SJCRH30 (cell line): ENCODE data around the gene RPL10. TPM values are rescaled to one million over a fixed set of nuclear protein-coding genes. Genes with fewer than 3 reads are reported as not detected.
A peak's percentile ranks its signal among the peaks of the same experiment; 100 is the strongest.
"Not testable (repeated sequence)": the region's sequence is repeated elsewhere in the genome, so short reads cannot be mapped to it uniquely, and the experiment has no call there.

Experiments used
- DNase-seq, 2 experiments: peaks; one replicate each; pipeline ENCODE4 v3.0.0-alpha.2; 2015 to 2020
- H3K27ac ChIP-seq: fragments of 250-450 bp; sonication (Bioruptor Pico); 2 replicates; pipeline ENCODE4 v1.5.1; 2020; ENCODE audit warnings: mild to moderate bottlenecking, moderate library complexity
- H3K27me3 ChIP-seq: fragments of 250-450 bp; sonication (Bioruptor Pico); 2 replicates; pipeline ENCODE4 v1.5.1; 2020; ENCODE audit warnings: mild to moderate bottlenecking, moderate library complexity
- H3K36me3 ChIP-seq: fragments of 250-450 bp; sonication (Bioruptor Pico); 2 replicates; pipeline ENCODE4 v1.5.1; 2020; ENCODE audit warnings: mild to moderate bottlenecking, moderate library complexity
- H3K4me1 ChIP-seq: fragments of 250-450 bp; sonication (Bioruptor Pico); 2 replicates; pipeline ENCODE4 v1.5.1; 2020; ENCODE audit warnings: mild to moderate bottlenecking, moderate library complexity
- H3K4me3 ChIP-seq: fragments of 250-450 bp; sonication (Bioruptor Pico); 2 replicates; pipeline ENCODE4 v1.5.1; 2020; ENCODE audit warnings: mild to moderate bottlenecking, moderate library complexity
- H3K9me3 ChIP-seq: fragments of 250-450 bp; sonication (Bioruptor Pico); replicated peaks from 2 replicates; pipeline ENCODE4 v1.5.1; 2020; ENCODE audit warnings: mild to moderate bottlenecking, moderate library complexity
- total RNA-seq: library from RNA; depleted of rRNA; stranded (reverse); fragments of >200 nt; shearing (Covaris generic); gene quantifications from 2 replicates; pipeline ENCODE4 v1.2.3, GENCODE V29; 2014

RPL10 gene
- total RNA-seq, 1 experiment from 2014 or later = 3,093 TPM

DNA sequence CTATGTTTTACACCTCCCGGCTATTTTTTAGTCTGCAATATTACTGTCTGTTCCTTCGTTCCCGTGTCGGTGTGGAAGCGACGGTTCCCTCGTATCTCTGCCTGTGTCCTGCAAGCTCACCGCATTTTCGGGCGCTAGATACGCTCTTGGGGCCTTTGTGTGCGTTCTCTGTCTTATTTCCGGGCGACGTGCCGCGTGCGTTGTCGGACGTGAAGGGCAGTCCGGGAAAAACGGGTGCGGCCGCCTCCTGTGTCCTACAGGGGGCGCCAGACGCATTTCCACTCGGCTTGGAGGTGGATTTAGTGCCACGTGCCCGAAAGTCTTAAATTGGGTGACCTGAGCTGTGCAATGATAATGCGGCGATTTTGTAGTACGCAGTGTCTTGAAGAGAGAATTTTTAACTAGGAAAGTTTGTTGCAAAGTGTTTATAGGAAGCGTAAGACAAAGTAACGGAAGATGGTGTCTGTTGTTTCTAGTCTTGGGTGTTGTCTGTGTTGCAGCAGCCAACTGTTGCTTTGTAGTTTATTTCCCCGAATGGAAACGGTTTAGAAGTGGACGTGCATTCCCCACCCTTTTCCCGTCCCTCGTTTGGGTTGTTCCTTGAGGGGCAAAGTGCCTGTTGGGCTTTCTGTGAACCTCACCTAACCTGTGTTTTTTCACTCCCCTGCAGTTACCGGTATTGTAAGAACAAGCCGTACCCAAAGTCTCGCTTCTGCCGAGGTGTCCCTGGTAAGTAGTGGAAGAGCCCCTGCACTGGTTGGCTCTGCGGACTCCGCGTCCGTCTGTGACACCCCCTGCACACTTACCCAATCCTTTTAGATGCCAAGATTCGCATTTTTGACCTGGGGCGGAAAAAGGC, 720 bp downstream of the RPL10 start:
- Histone ChIP-seq H3K4me1 (no peaks in the 10 kb centered on the region), H3K27ac (peak overlapping the region; percentile 99), H3K27me3 (no peaks in the 10 kb centered on the region), H3K9me3 (no peaks in the 10 kb centered on the region), H3K4me3 (peak overlapping the region; percentile 84), H3K36me3 (peaks cover 30% of the 10 kb centered on the region)
- DNase-seq = peak; percentile 75 to 81

- no peaks in the 10 kb centered on the region for H3K9me3 ChIP-seq
- no peak for DNase-seq
- no peaks in the 10 kb centered on the region for H3K27me3 ChIP-seq
- no peaks in the 10 kb centered on the region for H3K4me1 ChIP-seq
- peaks cover 30% of the 10 kb centered on the region for H3K36me3 ChIP-seq
- peak overlapping the region; percentile 99 for H3K27ac ChIP-seq
- peak overlapping the region; percentile 84 for H3K4me3 ChIP-seq
Observed at GRCh38 chrX:154399527-154400368, 1.6 kb downstream of the RPL10 start.

- not testable (repeated sequence) for DNase-seq, H3K27me3 ChIP-seq, H3K9me3 ChIP-seq, H3K27ac ChIP-seq, H3K4me1 ChIP-seq, H3K4me3 ChIP-seq
- H3K36me3 ChIP-seq = peaks cover 30% of the 10 kb centered on the region
Observed at GRCh38 chrX:154400369-154400817, 2.2 kb downstream of the RPL10 start.

GRCh38 chrX:154401045-154401799, 3.0 kb downstream of the RPL10 start:
- Histone ChIP-seq H3K27ac (no peak overlapping the region), H3K4me3 (no peak overlapping the region), H3K9me3 (no peaks in the 10 kb centered on the region), H3K36me3 (peaks cover 30% of the 10 kb centered on the region), H3K4me1 (no peaks in the 10 kb centered on the region), H3K27me3 (no peaks in the 10 kb centered on the region)
- DNase-seq = peak in 1 of 2 experiments; percentile 43

DNA sequence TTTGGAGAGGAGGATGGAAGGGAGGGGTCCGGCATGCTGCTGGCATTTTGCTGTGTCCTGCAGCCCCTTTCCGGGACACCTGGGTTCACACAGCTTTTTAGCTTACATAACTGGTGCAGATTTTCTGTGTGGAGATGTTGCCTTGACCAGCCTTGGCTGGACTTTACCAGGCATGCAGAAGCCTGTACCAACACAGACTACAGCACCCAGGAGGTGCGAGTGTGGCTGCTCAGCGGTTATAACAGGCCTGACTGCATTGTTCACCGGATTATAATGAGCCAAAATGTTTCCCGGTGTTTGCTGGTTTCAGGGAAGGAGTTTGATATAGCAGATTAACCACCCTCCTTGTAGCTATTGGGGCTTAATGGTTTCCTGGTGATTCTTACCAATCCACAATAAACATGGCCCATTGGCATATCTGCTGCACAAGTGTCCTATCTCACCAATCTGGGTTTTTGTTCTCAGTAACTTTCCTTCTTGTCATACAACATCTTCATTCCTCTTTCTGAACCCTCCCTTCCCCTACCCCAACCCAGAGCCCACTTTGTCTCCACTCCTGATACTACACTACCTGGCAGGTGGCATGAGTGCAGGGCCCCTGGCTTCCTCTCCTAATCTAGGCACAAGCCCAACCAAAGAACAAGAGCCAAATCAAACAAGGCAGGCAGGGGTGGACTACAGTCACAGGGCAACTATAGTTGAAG, 3.9 kb downstream of the RPL10 start:
- Histone ChIP-seq H3K9me3 (no peaks in the 10 kb centered on the region), H3K27ac (no peak overlapping the region), H3K4me1 (no peaks in the 10 kb centered on the region), H3K36me3 (peaks cover 30% of the 10 kb centered on the region), H3K4me3 (no peak overlapping the region), H3K27me3 (no peaks in the 10 kb centered on the region)
- DNase-seq = peak in 1 of 2 experiments; percentile 26

GRCh38 chrX:154402622-154403127, 4.5 kb downstream of the RPL10 start:
- Histone ChIP-seq H3K27ac (no peak overlapping the region), H3K27me3 (no peaks in the 10 kb centered on the region), H3K9me3 (no peaks in the 10 kb centered on the region), H3K36me3 (peaks cover 30% of the 10 kb centered on the region), H3K4me3 (no peak overlapping the region), H3K4me1 (no peaks in the 10 kb centered on the region)
- no peak for DNase-seq

GRCh38 chrX:154403192-154403591, 5.0 kb downstream of the RPL10 start:
- Histone ChIP-seq H3K9me3 (no peaks in the 10 kb centered on the region), H3K4me3 (no peak overlapping the region), H3K4me1 (no peaks in the 10 kb centered on the region), H3K27ac (no peak overlapping the region), H3K27me3 (no peaks in the 10 kb centered on the region), H3K36me3 (peaks cover 30% of the 10 kb centered on the region)
- no peak for DNase-seq

- Histone ChIP-seq H3K27ac (no peak overlapping the region), H3K27me3 (no peaks in the 10 kb centered on the region), H3K4me1 (peaks cover 4% of the 10 kb centered on the region; the same call in 1 of the 2 replicates), H3K4me3 (no peak overlapping the region), H3K9me3 (no peaks in the 10 kb centered on the region), H3K36me3 (peaks cover 29% of the 10 kb centered on the region)
- no peak for DNase-seq
Observed at GRCh38 chrX:154403858-154404257, 5.7 kb downstream of the RPL10 start.

GRCh38 chrX:154404625-154405192, 6.5 kb downstream of the RPL10 start:
- DNase-seq = no peak
- H3K9me3 ChIP-seq = no peaks in the 10 kb centered on the region
- H3K36me3 ChIP-seq = peaks cover 20% of the 10 kb centered on the region
- H3K4me1 ChIP-seq = peaks cover 4% of the 10 kb centered on the region; the same call in 1 of the 2 replicates
- H3K27ac ChIP-seq = no peak overlapping the region
- no peak overlapping the region for H3K4me3 ChIP-seq
- H3K27me3 ChIP-seq = no peaks in the 10 kb centered on the region

DNA sequence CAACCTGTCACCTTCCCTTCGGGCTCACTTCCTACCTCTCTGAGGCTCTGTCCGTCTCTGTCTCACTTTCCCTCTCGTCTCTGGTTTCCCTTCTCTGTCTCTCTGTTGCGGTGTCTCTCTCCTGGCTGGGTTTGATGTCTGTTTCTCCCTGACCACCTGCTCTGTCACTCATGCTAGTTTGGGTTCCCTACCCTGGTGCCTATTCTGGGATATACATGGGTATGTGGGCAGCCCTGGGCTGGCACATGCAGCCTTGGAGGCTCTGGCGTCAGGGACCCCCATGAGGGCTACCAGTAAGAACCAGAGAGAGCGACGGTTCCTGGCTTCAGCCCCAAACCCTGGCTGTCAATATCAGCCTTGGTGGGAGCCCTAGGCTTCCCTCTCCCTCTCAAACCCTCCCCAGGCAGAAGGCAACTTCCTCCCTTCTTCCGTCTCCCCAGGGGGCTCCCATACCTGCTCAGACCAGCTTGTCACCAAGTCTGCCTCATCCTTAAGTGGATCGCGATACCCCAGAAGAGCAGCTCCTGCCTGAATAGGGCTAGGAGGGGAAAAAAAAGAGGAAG, 10.6 kb downstream of the RPL10 start:
- Histone ChIP-seq H3K36me3 (no peaks in the 10 kb centered on the region), H3K4me1 (peaks cover 4% of the 10 kb centered on the region; the same call in 1 of the 2 replicates), H3K4me3 (peak overlapping the region; percentile 51), H3K9me3 (no peaks in the 10 kb centered on the region), H3K27ac (peak overlapping the region; percentile 78), H3K27me3 (no peaks in the 10 kb centered on the region)
- DNase-seq = peak; percentile 32 to 62

DNA sequence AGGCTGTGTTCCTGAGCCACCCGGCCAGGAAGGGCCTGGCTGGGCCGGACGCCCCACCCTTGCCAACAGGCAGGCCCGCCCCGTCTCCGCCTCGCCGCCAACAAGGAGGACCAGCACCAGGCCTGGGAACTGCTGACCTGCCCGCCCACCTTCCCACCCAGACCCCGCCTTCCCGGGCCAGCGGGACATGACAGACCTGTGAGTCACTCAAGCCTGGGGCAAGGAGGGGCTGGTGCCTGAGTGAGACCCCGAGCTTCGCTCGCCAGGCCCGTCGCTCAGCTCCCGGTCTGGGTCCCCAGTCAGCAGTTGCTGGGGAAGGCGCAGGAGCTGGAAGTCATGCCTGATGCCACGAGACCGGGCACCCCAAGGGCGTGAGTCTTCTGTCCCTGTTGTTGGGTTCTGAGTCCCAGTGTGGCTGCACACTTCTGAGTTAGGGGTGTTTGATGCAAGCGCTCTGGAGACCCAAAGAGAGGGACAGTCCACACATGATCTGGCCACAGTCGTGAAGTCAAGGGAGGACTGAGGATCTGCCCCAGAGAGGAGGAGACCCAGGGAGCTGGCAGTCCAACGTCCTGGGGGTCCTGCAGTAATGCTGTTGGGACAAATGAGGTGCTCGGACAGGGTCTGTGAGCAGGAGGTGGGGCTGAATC, 11.2 kb downstream of the RPL10 start, which contains the start of gene DNASE1L1:
TSS of gene DNASE1L1 (minus strand) at position 33 of the 650 bp plus-strand sequence. CDS start 3,686 bp downstream, outside the sequence.
- peak within 1 kb of the TSS; percentile 51 for H3K4me3 ChIP-seq
- H3K9me3 ChIP-seq = no peaks in the 10 kb centered on the region
- H3K27ac ChIP-seq = peak within 1 kb of the TSS; percentile 78
- DNase-seq = peak; percentile 87 to 94
- H3K4me1 ChIP-seq = peaks cover 4% of the 10 kb centered on the region; the same call in 1 of the 2 replicates
- no peaks in the 10 kb centered on the region for H3K27me3 ChIP-seq
- no peaks in the 10 kb centered on the region for H3K36me3 ChIP-seq

DNA sequence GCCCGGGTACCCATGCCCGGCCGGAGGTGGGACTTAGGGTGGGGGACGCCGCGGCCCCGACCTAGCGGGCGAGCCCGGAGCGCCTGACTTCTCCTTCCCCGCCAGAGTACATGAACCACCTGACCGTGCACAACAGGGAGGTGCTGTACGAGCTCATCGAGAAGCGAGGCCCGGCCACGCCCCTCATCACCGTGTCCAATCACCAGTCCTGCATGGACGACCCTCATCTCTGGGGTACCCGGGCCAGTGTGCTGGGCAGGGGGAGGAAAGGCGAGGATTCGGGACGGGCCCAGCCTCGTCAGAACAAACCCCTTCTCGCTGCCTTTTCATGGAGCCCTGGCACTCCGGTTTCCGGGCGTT, 13.8 kb downstream of the RPL10 start:
- H3K27me3 ChIP-seq = no peaks in the 10 kb centered on the region
- DNase-seq = peak; percentile 70 to 71
- H3K4me3 ChIP-seq = peak overlapping the region; percentile 72
- peaks cover 4% of the 10 kb centered on the region; the same call in 1 of the 2 replicates for H3K4me1 ChIP-seq
- H3K9me3 ChIP-seq = no peaks in the 10 kb centered on the region
- H3K36me3 ChIP-seq = no peaks in the 10 kb centered on the region
- peak overlapping the region; percentile 81 for H3K27ac ChIP-seq

DNA sequence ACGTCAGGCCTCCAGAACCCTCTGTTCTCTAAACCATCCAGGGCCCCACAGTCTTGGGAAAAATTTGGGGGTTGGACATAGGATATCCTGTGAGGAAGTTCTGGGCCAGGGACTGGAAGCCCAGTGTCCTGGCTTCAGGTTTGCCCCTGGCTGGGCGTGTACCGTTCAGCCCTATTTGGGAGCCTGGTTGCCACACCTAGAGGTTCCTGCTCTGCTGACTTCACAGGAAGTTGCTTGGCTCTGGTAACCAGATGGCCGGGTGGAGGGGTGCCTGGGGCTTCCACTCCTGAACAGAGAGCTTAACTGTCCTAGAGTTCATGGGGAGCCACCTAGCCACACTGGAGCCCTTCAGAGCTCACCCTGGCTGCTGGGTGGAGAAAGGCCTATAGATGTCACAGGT, 14.3 kb downstream of the RPL10 start:
- no peak overlapping the region; the same call in 1 of the 2 replicates for H3K27ac ChIP-seq
- no peaks in the 10 kb centered on the region for H3K36me3 ChIP-seq
- no peaks in the 10 kb centered on the region for H3K27me3 ChIP-seq
- H3K4me1 ChIP-seq = peaks cover 4% of the 10 kb centered on the region; the same call in 1 of the 2 replicates
- H3K9me3 ChIP-seq = no peaks in the 10 kb centered on the region
- no peak for DNase-seq
- H3K4me3 ChIP-seq = peak overlapping the region; percentile 72
